Measurements from ENCODE around the gene LRCH1. TPM values are rescaled to one million over a fixed set of nuclear protein-coding genes. Genes with fewer than 3 reads are reported as not detected.

LRCH1 gene
- total and polyA plus RNA-seq, 4 donors: 2.6 to 6.6 (median 3.4) TPM

- Histone ChIP-seq H3K36me3 (ENCODE audit: control insufficient read depth in 4 of 4, insufficient read depth in 3 of 4, low read depth in 1 of 4, low read length in 3 of 4) (no peaks in the 10 kb centered on the region), H3K27me3 (ENCODE audit: control insufficient read depth in 4 of 4, insufficient read depth in 4 of 4, low read length in 3 of 4) (no peaks in the 10 kb centered on the region), H3K4me3 (ENCODE audit: low read depth in 1 of 3, low read length in 3 of 3) (no peak overlapping the region), H3K9ac (ENCODE audit: low read depth in 1 of 2, low read length in 2 of 2) (no peak overlapping the region), H3K9me3 (ENCODE audit: control insufficient read depth in 4 of 4, low read length in 3 of 4) (no peaks in the 10 kb centered on the region), H3K4me1 (ENCODE audit: control insufficient read depth in 4 of 4, insufficient read depth in 4 of 4, low read length in 3 of 4) (no peaks in the 10 kb centered on the region), H3K27ac (ENCODE audit: low read depth in 1 of 2, low read length in 2 of 2) (no peak overlapping the region)
- no peak for DNase-seq (ENCODE audit: low spot score)
- TF ChIP-seq CTCF (IDR thresholded peaks at IDR 0.05; ENCODE audit: low read depth, low read length, missing input control) (no peak), HNF4A (conservative IDR thresholded peaks at IDR 0.05) (no peak), GABPA (IDR thresholded peaks at IDR 0.05 in 1 of 2, conservative IDR thresholded peaks at IDR 0.05 in 1 of 2) (no peak), FOXA1 (IDR thresholded peaks at IDR 0.05) (no peak)
- 93% methylated on average over 3 of the region's 3 CpGs for WGBS
Observed at GRCh38 chr13:46539231-46539630, 13.7 kb upstream of the LRCH1 start.

GRCh38 chr13:46541210-46541609 lies 11.8 kb upstream of the LRCH1 start:
- TF ChIP-seq ATF3 (IDR thresholded peaks at IDR 0.05) (no peak), CTCF (IDR thresholded peaks at IDR 0.05; ENCODE audit: low read depth, low read length, missing input control) (no peak), EGR1 (IDR thresholded peaks at IDR 0.05; ENCODE audit: low read depth in 2 of 2) (no peak), RAD21 (IDR thresholded peaks at IDR 0.05) (no peak), GABPA (IDR thresholded peaks at IDR 0.05 in 1 of 2, conservative IDR thresholded peaks at IDR 0.05 in 1 of 2) (no peak), HNF4A (conservative IDR thresholded peaks at IDR 0.05) (no peak), ZBTB33 (IDR thresholded peaks at IDR 0.05) (no peak), FOXA1 (IDR thresholded peaks at IDR 0.05) (no peak), SP1 (IDR thresholded peaks at IDR 0.05) (no peak), MAX (IDR thresholded peaks at IDR 0.05) (no peak), REST (IDR thresholded peaks at IDR 0.05) (no peak)
- H3K4me1 ChIP-seq (ENCODE audit: control insufficient read depth in 4 of 4, insufficient read depth in 4 of 4, low read length in 3 of 4): no peaks in the 10 kb centered on the region
- H3K4me3 ChIP-seq (ENCODE audit: low read depth in 1 of 3, low read length in 3 of 3): no peak overlapping the region
- no peaks in the 10 kb centered on the region for H3K9me3 ChIP-seq (ENCODE audit: control insufficient read depth in 4 of 4, low read length in 3 of 4)
- no peaks in the 10 kb centered on the region for H3K27me3 ChIP-seq (ENCODE audit: control insufficient read depth in 4 of 4, insufficient read depth in 4 of 4, low read length in 3 of 4)
- H3K9ac ChIP-seq (ENCODE audit: low read depth in 1 of 2, low read length in 2 of 2): no peak overlapping the region
- no peak overlapping the region for H3K27ac ChIP-seq (ENCODE audit: low read depth in 1 of 2, low read length in 2 of 2)
- no peaks in the 10 kb centered on the region for H3K36me3 ChIP-seq (ENCODE audit: control insufficient read depth in 4 of 4, insufficient read depth in 3 of 4, low read depth in 1 of 4, low read length in 3 of 4)
- DNase-seq (ENCODE audit: low spot score): no peak
- WGBS: 94% methylated on average over 4 of the region's 4 CpGs
